BJ (cell line): Measurements from ENCODE around the gene SLC2A11. TPM values are rescaled to one million over a fixed set of nuclear protein-coding genes. Genes with fewer than 3 reads are reported as not detected.
"Not testable (repeated sequence)": the region's sequence is repeated elsewhere in the genome, so short reads cannot be mapped to it uniquely, and the experiment has no call there.

Experiments used
- CTCF ChIA-PET: fragments of 350-600 bp; formaldehyde crosslinking; extraction: SDS; loops from one replicate; lab custom pipeline; 2021; ENCODE audit warnings: antibody characterized with exemption, inconsistent platforms; lab: Yijun Ruan, JAX
- POLR2A ChIA-PET: fragments of 300-600 bp; sonication (Branson Sonifier 250); formaldehyde crosslinking; extraction: SDS; loops from one replicate; lab custom pipeline; 2021; ENCODE audit warnings: antibody characterized with exemption; lab: Charles Lee
- DNase-seq: peaks from one replicate; pipeline ENCODE4 v3.0.0-alpha.2; 2011; ENCODE audit warnings: low read depth
- H3K27me3 ChIP-seq: 2 replicates; pipeline ENCODE4 v1.6.0; 2011; ENCODE audit warnings: low read length; ENCODE audit not compliant: control insufficient read depth, insufficient read depth
- H3K36me3 ChIP-seq: 2 replicates; pipeline ENCODE4 v1.5.1; 2011; ENCODE audit warnings: low read length; ENCODE audit not compliant: control insufficient read depth, insufficient read depth
- H3K4me3 ChIP-seq: 2 replicates; pipeline ENCODE4 v1.5.1; 2011; ENCODE audit warnings: low read depth, mild to moderate bottlenecking, control low read depth, low read length
- polyA plus RNA-seq: library from polyadenylated mRNA; depleted of rRNA; stranded (reverse); fragments of >200 nt; gene quantifications from 2 replicates; pipeline ENCODE4 v1.2.3, GENCODE V29; 2011
- TF ChIP-seq, protein P1 (sequence below): IDR thresholded peaks from 2 replicates; pipeline ENCODE4 v1.5.1; 2011; ENCODE audit warnings: low read depth, mild to moderate bottlenecking, control low read depth, inconsistent platforms, low read length, moderate library complexity; ENCODE audit not compliant: insufficient read depth

Gene SLC2A11
- polyA plus RNA-seq, 1 experiment = 14.7 TPM

GRCh38 chr22:23862103-23862502 lies 4.4 kb downstream of the SLC2A11 start:
- POLR2A ChIA-PET = no interaction called here
- CTCF ChIA-PET = interaction anchor here (0.6 to 1.7 kb wide), 8 partner anchors 10 to 683 kb away, joined by 3 to 5 read pairs (median 3); partner anchors contain the start of gene MIF

DNA sequence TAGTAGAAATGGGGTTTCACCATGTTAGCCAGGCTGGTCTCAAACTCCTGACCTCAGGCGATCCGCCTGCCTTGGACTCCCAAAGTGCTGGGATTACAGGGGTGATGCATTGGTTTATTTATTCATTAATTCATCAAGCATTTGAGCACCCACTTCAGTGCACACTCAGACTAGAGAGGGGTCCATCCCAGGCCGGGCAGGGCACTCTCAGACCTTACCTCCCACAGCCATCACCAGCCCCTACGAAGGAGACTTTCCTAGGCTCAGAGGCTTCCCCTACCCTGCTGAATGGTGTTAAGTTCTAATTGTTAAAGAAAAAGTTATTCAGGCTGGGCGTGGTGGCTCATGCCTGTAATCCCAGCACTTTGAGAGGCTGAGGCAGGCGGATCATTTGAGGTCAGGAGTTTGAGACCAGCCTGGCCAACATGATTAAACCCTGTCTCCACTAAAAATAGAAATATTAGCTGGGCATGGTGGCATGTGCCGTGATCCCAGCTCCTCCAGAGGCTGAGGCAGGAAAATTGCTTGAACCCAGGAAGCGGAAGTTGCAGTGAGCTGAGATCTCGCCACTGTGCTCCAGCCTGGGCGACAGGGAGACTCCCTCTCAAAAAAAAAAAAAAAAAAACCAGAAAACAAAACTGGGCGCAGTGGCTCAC lies 7.0 kb downstream of the SLC2A11 start:
- DNase-seq, POLR2A ChIA-PET, H3K36me3 ChIP-seq, H3K4me3 ChIP-seq, H3K27me3 ChIP-seq: not testable (repeated sequence)
- CTCF ChIA-PET = interaction anchor here (1.5 to 1.9 kb wide), 2 partner anchors 15 to 96 kb away, joined by 3 to 9 read pairs; no protein-coding TSS in a partner anchor

More at GRCh38 chr22:23862103-23862502, 4.4 kb downstream of the SLC2A11 start:
- peaks cover 3% of the 10 kb centered on the region for H3K36me3 ChIP-seq
- H3K27me3 ChIP-seq = no peaks in the 10 kb centered on the region
- no peak for DNase-seq
- H3K4me3 ChIP-seq = no peak overlapping the region
- TF ChIP-seq, protein P1, sequence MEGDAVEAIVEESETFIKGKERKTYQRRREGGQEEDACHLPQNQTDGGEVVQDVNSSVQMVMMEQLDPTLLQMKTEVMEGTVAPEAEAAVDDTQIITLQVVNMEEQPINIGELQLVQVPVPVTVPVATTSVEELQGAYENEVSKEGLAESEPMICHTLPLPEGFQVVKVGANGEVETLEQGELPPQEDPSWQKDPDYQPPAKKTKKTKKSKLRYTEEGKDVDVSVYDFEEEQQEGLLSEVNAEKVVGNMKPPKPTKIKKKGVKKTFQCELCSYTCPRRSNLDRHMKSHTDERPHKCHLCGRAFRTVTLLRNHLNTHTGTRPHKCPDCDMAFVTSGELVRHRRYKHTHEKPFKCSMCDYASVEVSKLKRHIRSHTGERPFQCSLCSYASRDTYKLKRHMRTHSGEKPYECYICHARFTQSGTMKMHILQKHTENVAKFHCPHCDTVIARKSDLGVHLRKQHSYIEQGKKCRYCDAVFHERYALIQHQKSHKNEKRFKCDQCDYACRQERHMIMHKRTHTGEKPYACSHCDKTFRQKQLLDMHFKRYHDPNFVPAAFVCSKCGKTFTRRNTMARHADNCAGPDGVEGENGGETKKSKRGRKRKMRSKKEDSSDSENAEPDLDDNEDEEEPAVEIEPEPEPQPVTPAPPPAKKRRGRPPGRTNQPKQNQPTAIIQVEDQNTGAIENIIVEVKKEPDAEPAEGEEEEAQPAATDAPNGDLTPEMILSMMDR = peak; percentile 66

DNA sequence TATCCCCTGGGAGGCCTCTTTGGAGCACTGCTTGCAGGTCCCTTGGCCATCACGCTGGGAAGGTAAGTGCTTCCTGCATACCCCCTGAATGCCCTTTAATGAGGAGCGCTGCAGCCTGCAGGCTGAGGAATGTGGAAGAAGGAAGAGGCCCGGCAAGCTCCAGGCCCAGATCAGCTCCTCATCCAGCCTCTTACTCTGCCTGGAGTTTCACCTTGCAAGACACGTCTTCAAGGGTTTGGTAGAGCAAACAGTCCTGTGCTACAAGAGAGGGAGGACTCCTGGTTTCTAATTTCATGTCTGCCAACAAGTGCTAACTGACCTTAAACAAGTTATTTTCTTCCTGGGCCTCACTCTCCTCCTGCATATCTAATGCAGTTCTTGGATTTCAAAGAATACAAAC lies 10.9 kb downstream of the SLC2A11 start:
- ChIA-PET CTCF (interaction anchor here (1.3 to 2.6 kb wide), 2 partner anchors 11 to 19 kb away, joined by 4 to 6 read pairs; partner anchors contain the start of gene SLC2A11), POLR2A (no interaction called here)
- no peaks in the 10 kb centered on the region for H3K27me3 ChIP-seq
- no peak for DNase-seq
- TF ChIP-seq, protein P1 = no peak
- H3K36me3 ChIP-seq = peaks cover 8% of the 10 kb centered on the region
- H3K4me3 ChIP-seq = no peak overlapping the region

DNA sequence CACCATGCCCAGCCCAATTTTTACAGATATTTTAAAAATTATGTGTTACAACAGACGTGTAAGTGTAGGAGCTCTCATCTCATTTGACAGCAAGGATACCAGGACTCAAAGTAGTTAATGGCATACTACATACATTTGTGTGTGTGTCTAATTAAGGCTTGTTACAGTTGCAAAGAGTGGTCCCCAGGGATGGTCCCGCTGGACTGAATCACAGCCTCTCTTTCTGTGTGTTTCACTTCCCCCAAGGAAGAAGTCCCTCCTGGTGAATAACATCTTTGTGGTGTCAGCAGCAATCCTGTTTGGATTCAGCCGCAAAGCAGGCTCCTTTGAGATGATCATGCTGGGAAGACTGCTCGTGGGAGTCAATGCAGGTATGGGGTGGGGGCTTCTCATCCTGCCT lies 17.2 kb downstream of the SLC2A11 start:
- H3K27me3 ChIP-seq = no peaks in the 10 kb centered on the region
- TF ChIP-seq, protein P1 = no peak
- ChIA-PET POLR2A (no interaction called here), CTCF (interaction anchor here (0.6 to 1.3 kb wide), 2 partner anchors 20 to 107 kb away, joined by 3 read pairs; partner anchors contain the start of genes CHCHD10 and MIF)
- H3K36me3 ChIP-seq = peaks cover 6% of the 10 kb centered on the region
- no peak overlapping the region for H3K4me3 ChIP-seq
- no peak for DNase-seq

DNA sequence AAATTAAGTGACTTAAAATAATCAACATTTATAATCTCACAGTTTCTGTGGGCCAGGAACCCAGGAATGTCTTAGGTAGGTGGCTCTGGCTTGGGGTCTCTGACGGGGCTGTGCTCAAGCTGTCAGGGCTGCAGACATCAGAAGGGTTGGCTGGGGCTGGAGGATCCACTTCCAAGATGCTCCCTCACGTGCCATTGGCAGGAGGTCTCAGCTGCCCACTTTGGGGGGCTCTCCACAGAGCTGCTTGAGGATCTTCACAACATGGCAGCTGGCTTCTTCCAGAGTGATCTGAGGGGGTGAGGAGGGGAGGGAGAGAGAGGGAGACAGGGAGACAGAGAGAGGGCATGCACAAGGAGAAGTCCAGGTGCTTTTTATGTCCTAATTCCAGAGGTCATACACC lies 18.1 kb downstream of the SLC2A11 start:
- ChIA-PET CTCF (interaction anchor here (0.9 to 1.2 kb wide), 2 partner anchors 9 to 18 kb away, joined by 3 to 4 read pairs; partner anchors contain the start of gene MIF), POLR2A (no interaction called here)
- H3K4me3 ChIP-seq = no peak overlapping the region
- no peak for DNase-seq
- H3K27me3 ChIP-seq = no peaks in the 10 kb centered on the region
- peaks cover 6% of the 10 kb centered on the region for H3K36me3 ChIP-seq
- TF ChIP-seq, protein P1 = no peak
